ENCODE data around the gene CCT3.

CCT3 gene

GRCh38 chr1:156319664-156320063, 18.4 kb downstream of the CCT3 start:
- no peak for DNase-seq

- DNase-seq: no peak
Observed at GRCh38 chr1:156316909-156317308, 21.2 kb downstream of the CCT3 start.

GRCh38 chr1:156310962-156311361, 27.1 kb downstream of the CCT3 start:
- no peak for DNase-seq

GRCh38 chr1:156308078-156308477, 30.0 kb downstream of the CCT3 start:
- DNase-seq: no peak

- DNase-seq: no peak
Observed at GRCh38 chr1:156305215-156305614, 32.9 kb downstream of the CCT3 start.

- DNase-seq: no peak
Observed at GRCh38 chr1:156303241-156303640, 34.9 kb downstream of the CCT3 start.

GRCh38 chr1:156298852-156299357, 39.2 kb downstream of the CCT3 start, which contains the start of gene VHLL:
Gene VHLL, minus strand, starts transcription at chr1:156299307. Its CDS starts 118 bp downstream, at chr1:156299189.
- DNase-seq: no peak

- no peak for DNase-seq
Observed at GRCh38 chr1:156295391-156295947, 42.6 kb downstream of the CCT3 start, which contains the start of gene GLMP. Gene GLMP, minus strand, starts transcription at chr1:156295679. Its CDS starts 34 bp downstream, at chr1:156295645.

GRCh38 chr1:156293895-156294294, 44.2 kb downstream of the CCT3 start:
- DNase-seq: no peak

GRCh38 chr1:156293098-156293434, 45.0 kb downstream of the CCT3 start:
- DNase-seq: no peak

GRCh38 chr1:156291226-156292061, 46.6 kb downstream of the CCT3 start:
- DNase-seq: no peak

- DNase-seq: no peak
Observed at GRCh38 chr1:156289857-156290256, 48.2 kb downstream of the CCT3 start.

GRCh38 chr1:156286061-156286460, 52.0 kb downstream of the CCT3 start:
- no peak for DNase-seq

- DNase-seq: no peak
Observed at GRCh38 chr1:156285437-156285836, 52.7 kb downstream of the CCT3 start.

GRCh38 chr1:156284757-156285156, 53.3 kb downstream of the CCT3 start:
- DNase-seq: no peak

- DNase-seq: no peak
Observed at GRCh38 chr1:156284112-156284511, 54.0 kb downstream of the CCT3 start, which contains the start of gene TMEM79. Gene TMEM79, plus strand, starts transcription at chr1:156284325. Its CDS starts 902 bp downstream, at chr1:156285227.

- no peak for DNase-seq
Observed at GRCh38 chr1:156283521-156283920, 54.6 kb downstream of the CCT3 start.

GRCh38 chr1:156282479-156283222, 55.4 kb downstream of the CCT3 start, which contains the start of gene SMG5:
Gene SMG5, minus strand, starts transcription at chr1:156282825. Its CDS starts 145 bp downstream, at chr1:156282680.
- peak; percentile 78 for DNase-seq

- DNase-seq: no peak
Observed at GRCh38 chr1:156281693-156282478, 56.2 kb downstream of the CCT3 start.

GRCh38 chr1:156281281-156281680, 56.8 kb downstream of the CCT3 start:
- no peak for DNase-seq

GRCh38 chr1:156279837-156280236, 58.3 kb downstream of the CCT3 start:
- DNase-seq: no peak

GRCh38 chr1:156276966-156277381, 61.1 kb downstream of the CCT3 start:
- no peak for DNase-seq
